Stomach smooth muscle (tissue), 2 donors: ENCODE results near the gene DSCAML1.

ENCODE experiments used
- H3K27ac ChIP-seq: one replicate; pipeline ENCODE4 v1.7.0; 2013; ENCODE audit warnings: mild to moderate bottlenecking, low read length, inconsistent platforms
- H3K27me3 ChIP-seq, 2 donors: one replicate each; pipeline ENCODE4 v1.7.0; 2013; ENCODE audit warnings: low read length in 2 of 2; ENCODE audit not compliant: insufficient read depth in 2 of 2, control insufficient read depth in 1 of 2
- H3K36me3 ChIP-seq, 2 donors: one replicate each; pipeline ENCODE4 v1.7.0; 2013; ENCODE audit warnings: low read length in 2 of 2; ENCODE audit not compliant: control insufficient read depth in 2 of 2, insufficient read depth in 2 of 2
- H3K4me1 ChIP-seq: one replicate; pipeline ENCODE4 v1.7.0; 2013; ENCODE audit warnings: low read length; ENCODE audit not compliant: control insufficient read depth, insufficient read depth
- H3K4me3 ChIP-seq, 2 donors: one replicate each; pipeline ENCODE4 v1.7.0; 2013; ENCODE audit warnings: low read length in 2 of 2
- H3K9ac ChIP-seq, 2 donors: one replicate each; pipeline ENCODE4 v1.7.0; 2013; ENCODE audit warnings: low read length in 2 of 2, mild to moderate bottlenecking in 1 of 2
- H3K9me3 ChIP-seq, 2 donors: one replicate each; pipeline ENCODE4 v1.7.0; 2013; ENCODE audit warnings: low read length in 2 of 2; ENCODE audit not compliant: control insufficient read depth in 2 of 2
- donor health status: healthy.
- donor health status: Pancreatic carcinoma.

The DSCAML1 gene

DNA sequence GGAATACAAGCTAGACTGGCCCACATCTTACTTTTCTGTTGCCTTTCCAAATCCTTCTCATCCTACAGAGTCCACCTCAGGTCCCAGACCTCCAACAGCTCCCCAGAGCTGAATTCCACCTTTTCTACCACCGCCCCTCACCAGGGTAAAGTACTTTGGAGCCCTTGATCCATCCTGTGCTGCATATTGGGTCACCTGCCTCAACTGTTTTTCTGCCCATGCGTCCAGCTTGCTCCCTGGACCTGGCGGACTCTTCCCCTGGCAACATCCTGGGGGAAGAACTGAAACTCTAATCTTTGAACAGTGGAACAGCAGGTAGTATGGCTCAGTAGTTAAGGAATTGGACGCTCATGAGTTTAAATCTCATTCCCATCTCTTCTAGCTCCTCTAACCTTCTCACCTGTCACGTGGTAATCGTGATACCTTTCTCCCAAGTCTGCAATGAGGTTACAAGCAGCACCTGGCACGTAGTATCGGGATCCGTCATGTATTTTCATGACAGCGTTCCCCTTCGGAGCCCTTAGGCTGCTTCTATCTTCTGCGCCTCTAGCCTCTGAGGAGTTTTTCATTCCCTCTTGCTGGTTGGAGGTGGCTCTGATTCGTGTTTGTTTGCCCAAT is 371.2 kb downstream of the DSCAML1 start:
- Histone ChIP-seq H3K27ac (no peak overlapping the region), H3K9ac (no peak overlapping the region)

DNA sequence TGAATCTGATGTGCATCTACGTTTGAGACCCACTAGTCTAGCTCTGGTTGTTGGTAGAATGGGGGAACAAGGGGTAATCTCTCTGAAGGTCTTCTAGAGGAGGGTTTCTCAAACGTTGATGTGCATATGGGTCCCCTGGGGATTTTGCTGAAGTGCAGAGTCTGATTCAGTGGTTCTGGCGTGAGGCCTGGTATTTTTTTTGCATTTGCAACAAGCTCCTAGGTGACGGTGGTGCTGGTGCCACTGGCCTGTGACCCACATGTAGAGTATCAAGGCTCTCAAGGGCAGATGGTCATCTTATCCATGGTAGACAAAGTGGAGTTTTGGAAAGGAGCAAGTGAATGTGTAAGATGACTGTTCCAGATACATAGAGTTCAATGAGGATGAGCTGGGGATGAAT is 372.2 kb downstream of the DSCAML1 start:
- H3K4me3 ChIP-seq, result no peak overlapping the region
- H3K36me3 ChIP-seq, result no peaks in the 10 kb centered on the region
- no peaks in the 10 kb centered on the region for H3K27me3 ChIP-seq
- no peak overlapping the region for H3K27ac ChIP-seq
- peaks cover 3% of the 10 kb centered on the region for H3K4me1 ChIP-seq
- no peak overlapping the region for H3K9ac ChIP-seq
- H3K9me3 ChIP-seq, result no peaks in the 10 kb centered on the region

More for the DNA sequence above, 371.2 kb downstream of the DSCAML1 start:
- no peaks in the 10 kb centered on the region for H3K9me3 ChIP-seq
- peaks cover 0 to under 1% of the 10 kb centered on the region in 2 donors for H3K36me3 ChIP-seq
- H3K4me3 ChIP-seq, result no peak overlapping the region
- H3K4me1 ChIP-seq, result peaks cover 3% of the 10 kb centered on the region
- no peaks in the 10 kb centered on the region for H3K27me3 ChIP-seq

DNA sequence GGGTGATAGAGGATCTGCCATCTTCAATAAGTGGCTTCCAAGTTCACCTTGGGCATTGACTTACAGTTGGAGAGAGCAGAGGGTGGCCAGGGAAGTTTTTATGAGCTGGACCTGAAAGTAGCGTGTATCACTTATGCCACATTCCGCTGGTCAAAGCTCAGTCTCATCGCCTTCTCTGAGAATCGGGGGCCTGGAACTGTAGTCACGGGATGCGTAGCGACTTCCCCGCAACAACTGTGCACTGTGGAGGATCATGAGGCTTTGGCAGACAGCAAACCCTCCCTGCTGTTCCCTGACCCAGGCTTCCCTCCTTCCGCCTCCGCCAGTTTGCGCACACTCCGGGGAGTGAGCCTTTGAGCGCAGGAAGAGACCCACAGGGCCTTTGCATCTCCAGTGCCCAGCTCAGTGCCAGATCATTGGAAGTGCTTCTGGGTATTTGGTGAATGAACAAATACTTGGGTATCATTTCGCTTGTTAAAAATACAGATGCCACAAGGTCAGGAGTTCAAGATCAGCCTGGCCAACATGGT is 373.9 kb downstream of the DSCAML1 start:
- Histone ChIP-seq H3K9ac (no peak overlapping the region), H3K4me3 (no peak overlapping the region), H3K27me3 (peaks cover 0 to 1% of the 10 kb centered on the region in 2 donors), H3K9me3 (no peaks in the 10 kb centered on the region), H3K27ac (no peak overlapping the region), H3K4me1 (peaks cover 3% of the 10 kb centered on the region), H3K36me3 (no peaks in the 10 kb centered on the region)

DNA sequence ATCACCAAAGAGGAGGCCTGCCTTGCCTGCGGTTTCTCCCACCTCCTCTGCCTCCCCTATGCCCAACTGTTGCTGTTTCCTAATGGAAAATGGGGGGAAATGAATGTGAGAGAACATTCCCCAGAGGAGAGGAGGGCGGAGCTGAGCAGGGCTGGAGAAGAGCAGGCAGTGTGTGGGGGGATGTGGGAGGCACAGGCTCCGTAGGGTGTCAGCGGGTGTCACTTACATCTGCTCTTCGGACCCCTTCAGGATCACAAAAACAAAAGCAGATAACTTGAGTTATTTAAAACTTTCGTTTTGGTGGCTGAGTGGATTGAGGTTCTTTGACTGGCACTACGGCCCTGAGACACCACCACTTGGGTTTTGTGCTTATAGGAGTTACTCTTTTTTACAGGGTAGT is 375.5 kb downstream of the DSCAML1 start:
- Histone ChIP-seq H3K36me3 (no peaks in the 10 kb centered on the region), H3K27me3 (peaks cover 3% of the 10 kb centered on the region in 2 donors), H3K9me3 (no peaks in the 10 kb centered on the region), H3K4me3 (no peak overlapping the region), H3K9ac (no peak overlapping the region), H3K4me1 (peaks cover 3% of the 10 kb centered on the region), H3K27ac (no peak overlapping the region)

DNA sequence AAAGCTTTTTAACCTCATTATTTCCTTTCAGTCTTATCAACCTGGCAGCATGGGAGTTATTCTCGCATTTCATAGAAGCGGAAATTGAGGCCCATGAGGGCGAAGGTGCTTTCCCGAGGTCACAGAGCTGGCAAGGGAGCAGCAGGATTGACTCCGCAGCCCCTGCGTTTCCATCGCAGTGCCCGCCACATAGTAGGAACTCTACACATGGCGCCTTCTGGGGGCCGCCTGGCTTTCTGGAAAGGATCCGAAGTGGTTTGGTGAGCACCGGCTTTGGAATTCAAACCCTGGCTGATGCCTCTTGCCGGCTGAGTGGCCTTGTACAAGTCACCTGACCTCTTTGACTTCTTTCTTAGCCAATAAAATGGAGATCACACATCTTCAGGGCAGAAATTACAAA is 376.0 kb downstream of the DSCAML1 start:
- Histone ChIP-seq H3K27ac (no peak overlapping the region), H3K4me1 (peaks cover 1% of the 10 kb centered on the region), H3K9ac (no peak overlapping the region), H3K9me3 (no peaks in the 10 kb centered on the region), H3K36me3 (no peaks in the 10 kb centered on the region), H3K4me3 (no peak overlapping the region), H3K27me3 (peaks cover 3 to 4% of the 10 kb centered on the region in 2 donors)

DNA sequence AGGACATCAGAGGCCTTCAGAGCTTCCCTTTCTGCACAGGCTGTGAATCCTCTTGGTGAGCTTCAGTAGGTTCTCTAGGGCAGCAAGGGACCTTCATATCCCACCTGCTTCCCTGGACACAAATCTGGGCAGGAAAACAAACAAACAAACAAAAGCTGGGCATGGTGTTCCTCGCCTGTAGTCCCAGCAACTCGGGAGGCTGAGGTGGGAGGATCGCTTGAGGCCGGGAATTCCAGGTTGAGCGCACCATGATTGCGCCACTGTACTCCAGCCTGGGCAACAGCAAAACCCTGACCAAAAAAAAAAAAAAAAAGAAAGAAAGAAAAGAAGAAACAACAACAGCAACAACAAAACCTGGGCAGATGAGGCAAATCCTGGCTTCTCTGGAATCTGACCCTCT is 376.4 kb downstream of the DSCAML1 start:
- H3K4me3 ChIP-seq, result no peak overlapping the region
- no peaks in the 10 kb centered on the region for H3K9me3 ChIP-seq
- H3K36me3 ChIP-seq, result no peaks in the 10 kb centered on the region
- no peaks in the 10 kb centered on the region for H3K4me1 ChIP-seq
- no peak overlapping the region for H3K9ac ChIP-seq
- H3K27me3 ChIP-seq, result peaks cover 3 to 4% of the 10 kb centered on the region in 2 donors
- no peak overlapping the region for H3K27ac ChIP-seq

DNA sequence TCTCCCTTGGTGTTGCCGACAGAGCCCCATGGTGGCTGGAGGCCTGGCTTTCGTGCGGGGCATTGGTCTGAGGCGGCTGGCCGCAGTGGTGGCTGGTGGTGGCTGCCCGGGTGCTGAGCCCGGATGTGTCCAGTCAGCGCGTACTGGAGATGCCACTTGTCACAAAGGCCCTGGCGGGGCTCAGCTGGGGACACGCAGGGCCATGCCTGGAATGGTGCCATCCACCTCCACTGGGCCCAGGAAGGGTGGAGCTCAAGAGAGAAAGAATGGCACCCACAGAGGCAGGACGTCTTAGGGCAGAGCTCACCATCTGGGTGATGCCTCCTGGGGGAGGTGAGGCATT is 376.9 kb downstream of the DSCAML1 start:
- Histone ChIP-seq H3K4me3 (no peak overlapping the region), H3K9me3 (no peaks in the 10 kb centered on the region), H3K27ac (no peak overlapping the region), H3K9ac (no peak overlapping the region), H3K27me3 (peaks cover 3 to 4% of the 10 kb centered on the region in 2 donors), H3K4me1 (no peaks in the 10 kb centered on the region), H3K36me3 (no peaks in the 10 kb centered on the region)

DNA sequence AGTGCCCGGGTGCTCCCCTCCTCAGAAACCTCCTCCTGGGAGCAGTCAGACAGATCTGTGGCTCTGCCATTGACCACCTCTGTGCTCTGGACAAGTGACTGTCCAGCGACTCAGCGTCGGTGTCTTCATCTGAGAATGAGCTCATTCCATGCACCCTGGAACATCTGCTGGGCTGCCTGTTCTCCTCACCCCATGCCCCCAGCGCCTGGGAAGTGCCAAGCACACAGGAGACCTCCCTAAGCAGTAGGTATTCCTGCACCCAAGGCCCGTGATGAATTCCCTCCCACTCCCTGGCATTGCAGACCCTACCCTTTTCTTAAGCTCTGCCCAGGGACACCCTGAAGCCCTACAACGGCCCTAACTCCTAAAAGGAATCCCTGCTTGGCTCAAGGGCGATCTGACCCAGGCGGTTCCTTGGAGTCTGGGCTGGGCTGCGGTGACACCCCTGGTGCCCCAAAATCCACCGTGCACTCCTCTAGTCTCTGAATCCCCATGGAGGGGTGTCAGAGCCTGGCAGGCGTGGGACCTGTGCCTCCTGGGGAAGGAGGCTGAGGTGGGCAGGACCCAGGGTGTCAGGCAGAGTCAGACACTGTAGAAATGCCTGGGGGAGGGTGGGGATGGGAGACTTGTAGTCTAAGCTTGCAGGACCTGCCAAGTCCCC is 377.4 kb downstream of the DSCAML1 start:
- Histone ChIP-seq H3K9ac (no peak overlapping the region), H3K27ac (no peak overlapping the region), H3K4me1 (no peaks in the 10 kb centered on the region), H3K4me3 (no peak overlapping the region), H3K27me3 (peaks cover 3 to 4% of the 10 kb centered on the region in 2 donors), H3K36me3 (no peaks in the 10 kb centered on the region), H3K9me3 (no peaks in the 10 kb centered on the region)

DNA sequence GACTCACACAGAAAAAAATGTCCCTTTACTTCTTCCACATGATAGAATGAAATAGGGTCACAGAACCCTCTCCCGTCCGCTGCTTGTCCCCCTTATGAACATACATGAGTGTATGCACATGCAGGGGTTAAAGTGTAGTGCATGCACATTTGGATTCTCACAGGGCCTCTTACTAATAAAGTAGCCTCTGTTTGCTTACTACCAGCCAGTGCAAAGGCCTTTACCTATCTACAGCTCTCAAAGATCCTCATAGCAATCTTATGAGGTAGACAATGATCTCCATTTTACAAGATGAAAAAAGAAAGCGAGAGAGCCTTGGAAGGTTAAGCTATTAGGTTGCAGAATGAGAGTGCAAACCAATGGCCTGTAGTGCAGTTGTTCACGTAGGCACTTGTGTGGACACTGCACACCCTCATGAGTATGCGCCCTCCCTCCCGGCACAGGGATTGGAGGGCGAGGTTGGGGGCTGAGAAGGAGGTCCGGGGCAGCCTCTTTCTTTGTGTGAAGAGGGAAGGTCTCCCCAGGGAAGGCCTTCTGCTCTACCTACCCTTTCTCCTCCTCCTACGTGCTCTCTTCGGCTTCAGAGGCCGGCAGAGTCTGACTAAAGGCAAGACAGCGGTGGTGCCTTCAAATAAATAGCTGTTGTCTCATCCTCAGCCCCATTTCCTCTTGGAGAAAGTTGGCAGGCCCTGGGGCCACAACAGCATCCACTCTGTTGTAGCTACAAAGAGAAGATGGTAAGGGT is 378.1 kb downstream of the DSCAML1 start:
- H3K4me1 ChIP-seq, result no peaks in the 10 kb centered on the region
- peaks cover 3 to 4% of the 10 kb centered on the region in 2 donors for H3K27me3 ChIP-seq
- H3K9me3 ChIP-seq, result no peaks in the 10 kb centered on the region
- H3K36me3 ChIP-seq, result no peaks in the 10 kb centered on the region
- no peak overlapping the region for H3K4me3 ChIP-seq
- H3K27ac ChIP-seq, result no peak overlapping the region
- H3K9ac ChIP-seq, result no peak overlapping the region

DNA sequence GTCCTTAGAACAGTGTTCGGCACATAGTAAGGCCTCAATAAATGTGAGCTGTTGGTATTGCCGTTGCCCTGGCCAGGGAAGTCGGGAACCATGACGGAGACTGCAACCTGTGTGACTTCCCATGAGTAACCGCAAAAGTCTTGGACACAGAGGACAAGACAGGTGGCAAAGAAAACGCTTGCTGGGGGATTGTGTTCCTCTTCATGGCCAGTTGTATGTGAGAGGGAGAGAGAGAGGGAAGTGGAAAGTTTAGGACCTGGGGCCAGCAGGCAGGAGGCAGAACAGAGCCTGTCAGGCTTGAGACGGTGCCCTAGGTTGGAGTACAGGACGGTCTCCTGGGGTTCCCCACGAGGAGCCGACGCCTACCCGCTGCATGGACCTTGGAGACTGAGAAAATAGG is 379.2 kb downstream of the DSCAML1 start:
- Histone ChIP-seq H3K9ac (no peak overlapping the region), H3K36me3 (no peaks in the 10 kb centered on the region), H3K4me3 (no peak overlapping the region), H3K4me1 (no peaks in the 10 kb centered on the region), H3K27me3 (peaks cover 3 to 4% of the 10 kb centered on the region in 2 donors), H3K27ac (no peak overlapping the region), H3K9me3 (no peaks in the 10 kb centered on the region)
